GM13977 (cell line): ENCODE measurements around the gene UTY.

Experiments
- DNase-seq: peaks from one replicate; pipeline ENCODE4 v3.0.0; 2012; ENCODE audit warnings: low spot score
- CTCF ChIP-seq: IDR thresholded peaks from 2 replicates; pipeline ENCODE4 v1.5.1; 2012; ENCODE audit warnings: mild to moderate bottlenecking, control low read depth; ENCODE audit not compliant: insufficient read depth; ENCODE audit errors: extremely low read depth, missing control alignments
- in situ Hi-C: fragments of 300-500 bp; cut with MboI; formaldehyde crosslinking; loops from one replicate; pipeline ENCODE4 v1.12.0; 2022; ENCODE audit warnings: low sequenced_read_pairs, low pct_unique_long_range_greater_than_20kb, mixed read lengths, inconsistent platforms; ENCODE audit not compliant: unreplicated experiment

Gene UTY

GRCh38 chrY:13479828-13480227, at the start of gene UTY:
Gene UTY, minus strand, starts transcription at chrY:13480033. Its CDS starts 368 bp downstream, at chrY:13479665.
- no peak for DNase-seq
- no peak for TF ChIP-seq CTCF
- in situ Hi-C loops, result no loop called here

GRCh38 chrY:13520474-13520873, 40.6 kb upstream of the UTY start:
- no peak for DNase-seq
- no peak for TF ChIP-seq CTCF
- in situ Hi-C loops, result no loop called here

GRCh38 chrY:13501215-13501614, 21.4 kb upstream of the UTY start:
- DNase-seq, result no peak
- in situ Hi-C loops, result no loop called here
- TF ChIP-seq CTCF, result no peak

GRCh38 chrY:13493737-13494136, 13.9 kb upstream of the UTY start:
- no peak for DNase-seq
- TF ChIP-seq CTCF, result no peak
- in situ Hi-C loops, result no loop called here

- in situ Hi-C loops, result no loop called here
- TF ChIP-seq CTCF, result no peak
- no peak for DNase-seq
Measured at GRCh38 chrY:13492408-13492807, 12.6 kb upstream of the UTY start.

- in situ Hi-C loops, result no loop called here
- no peak for TF ChIP-seq CTCF
- no peak for DNase-seq
Measured at GRCh38 chrY:13488738-13489137, 8.9 kb upstream of the UTY start.

GRCh38 chrY:13479121-13479711, 617 bp downstream of the UTY start:
- in situ Hi-C loops, result no loop called here

More at GRCh38 chrY:13479121-13479711, 617 bp downstream of the UTY start:
- TF ChIP-seq CTCF, result no peak
- DNase-seq, result no peak
